ENCODE data around the gene AGPAT3. TPM values are rescaled to one million over a fixed set of nuclear protein-coding genes. Genes with fewer than 3 reads are reported as not detected.

Gene AGPAT3
- total RNA-seq, 1 donor from 2014 or later: 34.4 TPM

DNA sequence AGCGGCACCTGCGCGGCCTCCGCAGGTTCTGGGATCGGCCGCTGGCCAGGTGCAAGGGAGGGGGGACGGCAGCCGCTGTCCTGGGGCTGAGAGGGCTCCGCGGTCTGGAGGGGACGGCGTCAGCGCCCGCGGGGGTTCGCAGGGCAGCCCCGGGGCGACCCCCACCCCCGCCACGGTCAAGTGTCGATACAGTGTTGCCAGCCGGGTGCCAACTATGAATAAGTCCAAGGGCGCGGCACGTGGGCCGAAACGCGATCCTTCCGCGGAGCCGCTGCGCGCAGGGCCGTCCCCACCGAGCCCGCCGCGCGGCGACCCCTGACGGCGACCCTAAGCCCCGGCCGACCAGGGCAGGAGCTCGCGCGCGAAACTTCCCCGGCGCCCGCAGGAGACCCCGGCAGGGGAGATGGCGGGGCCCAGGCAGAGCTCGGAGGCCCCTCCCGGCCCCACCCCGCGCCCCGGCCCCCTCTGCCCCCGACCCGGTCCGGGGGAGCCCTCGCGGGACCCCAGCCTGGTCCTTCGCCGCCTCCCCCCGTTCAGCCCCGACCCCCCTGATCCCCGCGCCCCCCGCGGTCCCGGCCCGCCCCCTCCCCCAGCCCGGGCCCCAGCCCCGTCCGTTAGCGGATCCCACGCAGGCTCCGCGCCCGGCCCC lies 586 bp upstream of the AGPAT3 start:
- peak in 1 of 2 donors; percentile 39 for DNase-seq (ENCODE audit: low read depth in 2 of 2)

GRCh38 chr21:43865540-43866259 lies 677 bp downstream of the AGPAT3 start:
- DNase-seq (ENCODE audit: low read depth in 2 of 2): no peak

DNA sequence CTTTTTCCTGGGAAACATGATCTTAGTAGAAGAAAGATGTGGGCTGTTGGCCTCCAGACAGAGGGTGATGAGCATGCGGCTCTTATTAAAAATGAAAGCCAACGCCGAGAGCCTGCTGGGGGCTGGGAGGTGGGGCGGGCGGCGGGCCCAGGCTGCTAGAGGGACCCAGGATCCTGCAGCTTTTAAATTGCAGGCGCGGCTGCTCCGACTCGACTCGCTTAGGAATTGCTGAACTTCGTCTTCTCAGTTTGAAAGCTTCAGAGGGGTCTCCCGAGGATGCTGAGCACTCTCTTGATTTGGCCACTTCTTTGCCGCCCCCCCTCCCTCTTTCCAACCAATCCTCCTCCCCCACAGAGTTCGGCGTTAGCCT lies 1.2 kb downstream of the AGPAT3 start:
- no peak for DNase-seq (ENCODE audit: low read depth in 2 of 2)

GRCh38 chr21:43866659-43867331 lies 1.8 kb downstream of the AGPAT3 start:
- DNase-seq (ENCODE audit: low read depth in 2 of 2): peak in 1 of 2 donors; percentile 41

DNA sequence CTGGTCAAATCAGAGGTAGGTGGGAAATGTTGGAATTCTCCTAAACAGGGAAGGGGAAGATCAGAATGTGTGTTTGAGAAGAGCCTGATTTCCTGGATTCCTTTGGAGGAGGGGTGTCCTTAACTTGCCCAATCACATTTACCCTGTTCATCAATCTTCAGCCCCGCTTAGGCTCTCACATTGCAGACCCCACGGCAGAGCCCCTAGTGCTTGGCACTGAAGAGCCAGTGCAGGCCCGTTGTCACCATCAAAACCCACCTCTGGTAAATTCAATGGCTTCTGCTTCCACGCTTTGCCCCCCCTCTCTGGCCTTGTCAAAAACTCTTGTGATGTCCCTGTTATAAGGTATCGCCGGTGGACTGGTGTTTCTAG lies 2.3 kb downstream of the AGPAT3 start:
- DNase-seq (ENCODE audit: low read depth in 2 of 2): no peak

GRCh38 chr21:43867948-43868347 lies 2.9 kb downstream of the AGPAT3 start:
- no peak for DNase-seq (ENCODE audit: low read depth in 2 of 2)

GRCh38 chr21:43868461-43868860 lies 3.4 kb downstream of the AGPAT3 start:
- DNase-seq (ENCODE audit: low read depth in 2 of 2): no peak

DNA sequence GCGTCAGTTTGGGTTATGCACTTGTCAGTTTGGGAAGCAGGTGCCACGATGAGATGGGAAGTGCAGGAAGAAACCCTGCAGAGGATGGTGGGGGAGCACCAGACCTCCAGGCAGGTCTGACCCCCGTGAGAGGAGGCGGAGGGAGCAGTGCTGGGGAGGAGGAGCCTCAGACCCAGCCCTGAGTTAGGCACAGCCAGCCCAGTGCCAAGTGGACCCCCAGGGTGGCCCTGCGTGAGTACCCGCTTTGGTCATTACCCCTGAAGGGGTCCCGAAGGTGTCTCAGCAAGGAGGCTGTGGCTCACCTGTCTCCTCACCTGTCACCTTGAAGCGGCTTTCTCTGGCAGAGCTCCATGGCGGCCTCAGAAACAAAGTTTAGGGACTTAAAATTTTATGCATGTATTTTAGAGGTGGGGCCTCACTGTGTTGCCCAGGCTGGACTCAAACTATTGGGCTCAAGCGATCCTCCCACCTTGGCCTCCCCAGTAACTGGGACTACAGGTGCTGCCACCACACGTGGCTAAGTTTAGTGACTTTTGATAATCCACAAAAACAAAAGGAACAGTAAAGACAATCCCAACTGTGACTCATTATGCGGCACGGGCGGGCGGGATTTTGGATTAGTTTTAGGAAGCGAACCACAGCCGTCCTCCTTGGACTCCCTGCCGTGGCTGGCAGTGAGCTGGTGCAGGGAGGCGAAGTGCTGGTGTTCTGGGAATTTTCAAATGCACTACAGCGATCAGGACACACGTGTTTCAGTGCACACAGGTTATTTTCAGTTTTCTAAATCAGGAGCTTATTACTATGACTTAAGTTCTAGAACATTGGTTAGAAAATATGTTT lies 4.7 kb downstream of the AGPAT3 start:
- no peak for DNase-seq (ENCODE audit: low read depth in 2 of 2)

- DNase-seq (ENCODE audit: low read depth in 2 of 2): no peak
Measured at GRCh38 chr21:43871487-43871886, 6.5 kb downstream of the AGPAT3 start.

DNA sequence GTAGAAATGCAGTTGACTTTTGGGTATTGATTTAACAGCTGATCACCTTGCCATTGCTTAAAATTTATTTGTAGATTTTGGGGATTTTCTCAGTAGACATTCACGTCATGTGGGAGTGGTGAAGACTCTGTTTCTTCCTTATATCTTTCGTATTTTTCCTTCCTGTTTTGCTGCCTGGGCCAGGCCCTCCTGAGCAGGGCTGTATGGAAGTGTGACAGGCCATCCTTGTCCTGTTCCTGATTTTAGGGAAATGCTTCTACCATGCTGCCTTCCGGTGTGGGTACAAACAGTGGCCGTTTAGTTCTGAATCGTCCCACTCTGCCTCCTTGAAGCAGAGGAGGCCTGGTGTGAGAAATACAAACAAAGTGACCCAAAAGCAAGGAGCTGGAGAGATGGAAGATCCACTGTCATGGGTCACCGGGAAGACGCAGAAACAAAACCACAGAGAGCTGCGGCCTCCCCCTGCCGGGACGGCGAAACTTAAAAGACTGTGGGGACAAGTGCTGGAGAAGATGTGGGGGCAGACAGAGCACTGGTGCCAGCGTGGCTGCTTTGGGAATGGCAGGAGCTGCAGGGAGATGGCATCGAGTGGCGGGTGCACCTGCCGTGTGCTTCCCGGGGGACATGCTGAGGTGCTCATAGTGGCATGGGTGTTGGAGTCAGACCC lies 7.6 kb downstream of the AGPAT3 start:
- DNase-seq (ENCODE audit: low read depth in 2 of 2): no peak

- DNase-seq (ENCODE audit: low read depth in 2 of 2): no peak
Measured at GRCh38 chr21:43873673-43874072, 8.7 kb downstream of the AGPAT3 start.

DNA sequence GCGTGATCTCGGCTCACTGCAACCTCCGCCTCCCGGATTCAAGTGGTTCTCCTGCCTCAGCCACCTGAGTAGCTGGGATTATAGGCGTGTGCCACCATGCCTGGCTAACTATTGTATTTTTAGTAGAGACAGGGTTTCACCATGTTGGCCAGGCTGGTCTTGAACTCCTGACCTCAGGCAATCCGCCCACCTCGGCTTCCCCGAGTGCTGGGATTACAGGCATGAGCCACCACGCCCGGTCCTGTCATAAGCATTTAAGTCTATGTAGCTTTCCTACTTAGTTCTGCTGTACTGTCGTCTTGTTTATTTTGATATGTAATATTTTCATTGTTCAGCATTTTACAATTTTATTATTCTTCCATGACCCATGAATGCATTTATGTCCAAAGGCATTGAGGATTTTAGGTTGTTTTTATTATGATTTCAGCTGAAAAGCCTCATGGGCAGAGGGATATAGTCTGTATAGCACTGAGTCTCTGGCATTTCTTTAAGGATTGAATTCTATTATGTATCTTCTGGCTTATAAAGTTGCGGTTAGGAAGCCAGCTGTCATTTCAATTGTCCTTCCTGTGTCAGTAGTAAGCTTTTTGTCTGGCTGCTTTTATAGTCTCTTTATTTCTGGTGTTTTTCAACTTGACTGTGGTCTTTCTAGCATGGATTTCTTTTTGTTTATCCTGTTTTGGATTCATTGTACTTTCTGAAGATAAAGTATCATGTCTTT lies 9.2 kb downstream of the AGPAT3 start:
- peak in 1 of 2 donors; percentile 30 for DNase-seq (ENCODE audit: low read depth in 2 of 2)

DNA sequence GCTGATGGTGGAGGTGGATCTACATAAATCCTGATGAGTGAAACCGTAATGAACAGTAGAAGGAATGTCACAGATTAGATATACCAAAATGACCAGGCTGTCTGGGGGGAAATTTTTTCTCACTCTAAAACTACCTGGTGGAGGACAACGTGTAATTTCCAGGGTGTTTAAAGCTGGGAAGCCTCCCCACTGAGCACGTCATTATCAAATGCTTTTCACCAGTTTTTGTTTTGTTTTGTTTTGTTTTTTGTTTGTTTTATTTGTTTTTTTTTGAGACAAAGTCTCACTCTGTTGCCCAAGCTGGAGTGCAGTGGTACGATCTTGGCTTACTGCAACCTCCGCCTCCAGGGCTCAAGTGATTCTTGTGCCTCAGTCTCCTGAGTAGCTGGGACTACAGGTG lies 11.6 kb downstream of the AGPAT3 start:
- DNase-seq (ENCODE audit: low read depth in 2 of 2): no peak

DNA sequence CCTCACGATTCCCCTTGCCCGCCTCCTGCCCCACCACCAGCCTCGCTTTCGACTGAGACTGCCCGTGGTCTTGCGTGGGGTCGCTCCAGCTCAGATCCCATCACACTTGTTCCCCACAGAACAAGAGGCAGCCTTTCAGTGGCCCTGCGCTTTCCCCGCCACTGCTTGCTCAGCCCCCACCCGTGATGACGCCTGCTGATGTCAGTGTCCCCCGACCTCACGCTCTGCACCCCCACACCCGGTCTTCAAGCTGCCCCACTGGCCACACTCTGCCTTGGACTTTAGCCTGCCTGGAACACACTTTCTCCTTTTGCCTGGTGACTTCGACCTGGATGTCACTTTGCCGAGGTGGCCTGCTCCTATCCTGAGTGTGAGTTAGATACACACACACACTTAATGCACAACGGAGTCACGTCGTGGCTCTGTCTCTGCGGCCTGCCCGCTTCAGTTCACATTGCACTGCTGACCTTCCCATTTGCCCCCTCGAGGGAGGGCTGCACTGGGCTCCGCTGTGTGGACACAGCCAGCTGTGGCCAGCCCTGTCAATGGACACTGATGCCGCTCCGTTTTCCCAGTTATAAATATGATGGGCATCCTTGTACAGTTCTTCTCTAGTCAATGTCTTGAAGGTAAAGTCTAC lies 13.0 kb downstream of the AGPAT3 start:
- DNase-seq (ENCODE audit: low read depth in 2 of 2): no peak

- no peak for DNase-seq (ENCODE audit: low read depth in 2 of 2)
Measured at GRCh38 chr21:43879348-43880110, 14.5 kb downstream of the AGPAT3 start.

DNA sequence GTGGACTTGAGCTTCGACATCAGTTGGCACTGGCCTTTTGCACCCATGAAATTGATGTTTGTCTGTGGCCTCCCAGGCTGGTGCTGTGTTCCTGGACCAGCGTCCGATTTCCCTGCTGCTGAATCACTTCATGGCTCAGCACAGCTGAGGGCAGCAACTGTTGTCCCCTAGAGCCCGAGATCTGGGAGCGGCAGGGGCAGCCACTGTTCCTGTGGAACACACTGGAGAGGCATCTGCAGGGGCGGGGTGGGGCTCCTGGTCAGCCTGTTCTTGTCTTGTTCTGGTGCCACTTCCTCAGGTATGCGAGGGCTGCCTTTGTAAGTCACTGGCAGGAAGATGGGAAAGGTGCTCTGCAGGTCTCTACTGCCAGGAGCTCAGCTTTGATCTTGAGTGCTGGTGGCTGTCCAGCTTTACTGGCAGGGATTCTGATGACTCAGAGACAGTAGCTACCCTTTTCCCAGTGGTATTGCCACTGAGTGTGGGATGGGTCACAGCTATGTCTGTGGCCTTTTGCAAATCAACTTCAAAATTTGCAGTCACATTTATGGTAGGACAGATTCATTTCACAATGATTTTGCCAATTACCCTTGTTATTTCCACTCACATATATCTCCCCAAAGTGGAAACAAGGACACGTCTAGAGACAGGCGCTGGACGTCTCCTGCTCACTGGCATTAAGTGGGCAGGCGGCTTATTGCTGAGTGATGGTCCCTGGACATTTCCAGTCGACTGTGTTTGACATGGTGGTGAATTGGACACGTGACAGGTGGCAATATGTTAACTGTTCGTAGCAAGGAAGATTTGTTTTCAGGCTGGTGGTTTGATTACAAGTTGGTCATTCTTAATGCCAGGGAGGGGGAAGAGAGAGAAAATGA lies 15.3 kb downstream of the AGPAT3 start:
- peak in 1 of 2 donors; percentile 50 for DNase-seq (ENCODE audit: low read depth in 2 of 2)

- DNase-seq (ENCODE audit: low read depth in 2 of 2): no peak
Measured at GRCh38 chr21:43881283-43881682, 16.3 kb downstream of the AGPAT3 start.

- DNase-seq (ENCODE audit: low read depth in 2 of 2): no peak
Measured at GRCh38 chr21:43881935-43882334, 16.9 kb downstream of the AGPAT3 start.

All from dermis microvascular lymphatic vessel endothelial cell (primary cell).